ENCODE measurements around the gene CRYBG1.

CRYBG1 gene

DNA sequence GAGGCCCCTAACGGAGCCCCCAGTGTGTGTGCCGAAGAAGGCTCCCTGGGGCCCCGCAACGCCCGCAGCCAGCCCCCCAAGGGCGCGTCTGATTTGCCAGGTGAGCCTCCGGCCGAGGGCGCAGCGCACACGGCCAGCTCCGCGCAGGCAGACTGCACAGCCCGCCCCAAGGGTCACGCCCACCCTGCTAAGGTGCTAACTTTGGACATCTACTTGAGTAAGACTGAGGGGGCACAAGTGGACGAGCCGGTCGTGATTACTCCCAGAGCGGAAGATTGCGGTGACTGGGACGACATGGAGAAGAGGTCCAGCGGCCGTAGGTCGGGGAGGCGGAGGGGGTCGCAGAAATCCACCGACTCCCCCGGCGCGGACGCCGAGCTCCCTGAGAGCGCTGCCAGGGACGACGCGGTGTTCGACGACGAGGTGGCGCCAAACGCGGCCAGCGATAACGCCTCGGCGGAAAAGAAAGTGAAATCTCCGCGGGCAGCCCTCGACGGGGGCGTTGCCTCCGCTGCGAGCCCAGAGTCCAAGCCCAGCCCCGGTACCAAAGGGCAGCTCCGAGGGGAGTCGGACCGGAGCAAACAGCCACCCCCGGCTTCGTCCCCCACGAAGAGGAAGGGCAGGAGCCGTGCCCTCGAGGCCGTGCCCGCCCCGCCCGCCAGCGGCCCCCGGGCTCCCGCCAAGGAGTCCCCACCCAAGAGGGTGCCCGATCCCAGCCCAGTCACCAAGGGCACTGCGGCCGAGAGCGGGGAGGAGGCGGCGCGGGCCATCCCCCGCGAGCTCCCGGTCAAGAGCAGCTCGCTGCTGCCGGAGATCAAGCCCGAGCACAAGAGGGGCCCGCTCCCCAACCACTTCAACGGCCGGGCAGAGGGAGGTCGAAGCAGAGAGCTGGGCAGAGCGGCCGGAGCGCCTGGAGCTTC, 151.8 kb downstream of the CRYBG1 start:
- no peak for TF ChIP-seq EGR1 (IDR thresholded peaks at IDR 0.05)
- no peak for TF ChIP-seq USF1 (IDR thresholded peaks at IDR 0.05)
- TF ChIP-seq, protein P1, sequence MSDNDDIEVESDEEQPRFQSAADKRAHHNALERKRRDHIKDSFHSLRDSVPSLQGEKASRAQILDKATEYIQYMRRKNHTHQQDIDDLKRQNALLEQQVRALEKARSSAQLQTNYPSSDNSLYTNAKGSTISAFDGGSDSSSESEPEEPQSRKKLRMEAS (IDR thresholded peaks at IDR 0.05): no peak
- no peak for TF ChIP-seq TAF1 (IDR thresholded peaks at IDR 0.05; ENCODE audit: low read depth)
- no peak for TF ChIP-seq CEBPB (IDR thresholded peaks at IDR 0.05)
- no peak for TF ChIP-seq REST (IDR thresholded peaks at IDR 0.05; ENCODE audit: low read depth)
- no peak for TF ChIP-seq TEAD4 (IDR thresholded peaks at IDR 0.05)
- no peak for TF ChIP-seq CREB1 (IDR thresholded peaks at IDR 0.05; ENCODE audit: low read depth)
- no peak for TF ChIP-seq YY1 (IDR thresholded peaks at IDR 0.05; ENCODE audit: low read depth)
- TF ChIP-seq NFIC (IDR thresholded peaks at IDR 0.05): no peak
- TF ChIP-seq ZBTB7A (IDR thresholded peaks at IDR 0.05; ENCODE audit: low read depth): no peak
- no peak for TF ChIP-seq TCF12 (IDR thresholded peaks at IDR 0.05; ENCODE audit: low read depth)
- no peak for TF ChIP-seq RAD21 (IDR thresholded peaks at IDR 0.05; ENCODE audit: low read depth)

DNA sequence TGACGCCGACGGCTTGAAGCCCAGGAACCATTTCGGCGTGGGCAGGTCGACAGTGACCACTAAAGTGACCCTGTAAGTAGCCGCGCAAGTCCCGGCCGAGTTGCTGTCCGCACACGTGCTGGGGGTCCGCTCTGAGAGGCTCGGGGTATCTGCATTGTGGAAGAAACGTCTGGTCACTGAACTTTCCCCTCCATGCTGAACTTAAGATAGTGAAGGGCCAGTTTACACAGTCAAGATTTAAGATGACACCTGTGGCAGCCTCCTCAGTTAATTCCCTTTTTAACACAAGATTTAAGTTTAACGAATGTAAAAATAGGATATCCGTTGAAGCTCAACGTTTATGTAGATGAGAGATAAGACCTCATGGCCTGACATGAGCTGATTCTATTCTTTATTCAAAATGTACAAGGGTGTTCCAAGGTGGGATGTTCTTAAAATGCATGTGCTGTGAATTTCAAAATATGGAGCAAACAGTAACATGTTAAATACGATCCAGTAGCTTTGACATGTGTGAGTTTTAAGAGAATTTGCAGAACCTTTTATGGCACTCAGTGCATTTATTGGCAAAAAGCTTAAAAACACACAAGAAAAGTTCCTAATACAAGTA, 152.6 kb downstream of the CRYBG1 start:
- TF ChIP-seq FOXM1 (IDR thresholded peaks at IDR 0.05; ENCODE audit: borderline replicate concordance, low read depth) (no peak), CREB1 (IDR thresholded peaks at IDR 0.05; ENCODE audit: low read depth) (no peak), TCF12 (IDR thresholded peaks at IDR 0.05; ENCODE audit: low read depth) (no peak), YY1 (IDR thresholded peaks at IDR 0.05; ENCODE audit: low read depth) (no peak), REST (IDR thresholded peaks at IDR 0.05; ENCODE audit: low read depth) (no peak), TEAD4 (IDR thresholded peaks at IDR 0.05) (no peak), RAD21 (IDR thresholded peaks at IDR 0.05; ENCODE audit: low read depth) (no peak), TAF1 (IDR thresholded peaks at IDR 0.05; ENCODE audit: low read depth) (no peak), EP300 (IDR thresholded peaks at IDR 0.05; ENCODE audit: borderline replicate concordance) (no peak), CEBPB (IDR thresholded peaks at IDR 0.05) (no peak), EGR1 (IDR thresholded peaks at IDR 0.05) (no peak), USF1 (IDR thresholded peaks at IDR 0.05) (no peak), ZBTB7A (IDR thresholded peaks at IDR 0.05; ENCODE audit: low read depth) (no peak), NFIC (IDR thresholded peaks at IDR 0.05) (no peak)
- TF ChIP-seq, protein P1 (IDR thresholded peaks at IDR 0.05): no peak

DNA sequence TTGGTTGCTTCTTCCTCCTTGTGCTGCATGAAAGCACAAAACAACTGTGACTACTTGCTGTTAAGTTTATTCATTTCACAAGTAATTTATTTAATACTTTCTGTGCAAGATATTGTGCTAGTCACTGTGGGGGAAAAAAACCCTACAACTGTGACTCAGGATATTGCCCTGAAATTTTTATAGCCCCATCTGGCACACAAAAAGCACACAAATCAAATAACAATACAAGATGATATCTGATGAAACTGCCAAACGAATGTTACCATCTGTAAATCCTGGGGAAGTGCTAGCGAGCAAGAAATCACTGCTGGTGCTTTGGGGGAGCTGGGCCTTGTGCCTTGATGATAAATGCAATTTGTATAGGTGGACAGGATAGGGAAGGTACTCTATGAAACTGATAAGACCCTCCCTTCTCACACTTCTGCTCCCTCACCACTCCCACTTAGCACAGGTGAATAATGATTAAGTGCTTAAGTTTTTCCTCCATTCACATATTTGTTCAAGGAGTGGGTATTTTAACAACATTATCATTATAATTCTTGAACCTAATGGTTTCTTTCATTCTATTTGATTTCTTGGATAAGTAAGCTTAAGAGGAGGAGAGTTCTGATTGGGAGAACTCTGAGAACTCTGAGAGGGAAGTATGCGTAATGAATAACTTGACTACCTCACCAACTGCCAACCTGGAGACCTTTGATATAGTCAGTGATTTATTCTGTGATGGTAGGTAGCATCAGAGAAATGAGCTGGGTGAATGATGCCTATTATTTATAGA, 153.5 kb downstream of the CRYBG1 start:
- TF ChIP-seq ZBTB7A (IDR thresholded peaks at IDR 0.05; ENCODE audit: low read depth) (no peak), FOXM1 (IDR thresholded peaks at IDR 0.05; ENCODE audit: borderline replicate concordance, low read depth) (no peak), REST (IDR thresholded peaks at IDR 0.05; ENCODE audit: low read depth) (no peak), TCF12 (IDR thresholded peaks at IDR 0.05; ENCODE audit: low read depth) (no peak), TAF1 (IDR thresholded peaks at IDR 0.05; ENCODE audit: low read depth) (no peak), RAD21 (IDR thresholded peaks at IDR 0.05; ENCODE audit: low read depth) (no peak), EGR1 (IDR thresholded peaks at IDR 0.05) (no peak), TEAD4 (IDR thresholded peaks at IDR 0.05) (no peak), EP300 (IDR thresholded peaks at IDR 0.05; ENCODE audit: borderline replicate concordance) (no peak), YY1 (IDR thresholded peaks at IDR 0.05; ENCODE audit: low read depth) (no peak), USF1 (IDR thresholded peaks at IDR 0.05) (no peak), CREB1 (IDR thresholded peaks at IDR 0.05; ENCODE audit: low read depth) (no peak), NFIC (IDR thresholded peaks at IDR 0.05) (no peak)
- TF ChIP-seq, protein P1 (IDR thresholded peaks at IDR 0.05): no peak

Measured in Ishikawa (cell line).